ENCODE measurements around the gene CCDC152. TPM values are rescaled to one million over a fixed set of nuclear protein-coding genes. Genes with fewer than 3 reads are reported as not detected.

CCDC152 gene
- polyA plus RNA-seq, 3 donors = 0.09 to 0.18 (median 0.09) TPM

GRCh38 chr5:42800748-42801330, 44.2 kb downstream of the CCDC152 start:
- H3K36me3 ChIP-seq (replicated peaks in 1 of 2; ENCODE audit: control insufficient read depth in 1 of 2, insufficient read depth in 2 of 2, low read length in 2 of 2) = no peaks in the 10 kb centered on the region

GRCh38 chr5:42801516-42802166, 45.0 kb downstream of the CCDC152 start:
- H3K36me3 ChIP-seq (replicated peaks in 1 of 2; ENCODE audit: control insufficient read depth in 1 of 2, insufficient read depth in 2 of 2, low read length in 2 of 2) = no peaks in the 10 kb centered on the region
- no peaks in the 10 kb centered on the region for H4K20me1 ChIP-seq (ENCODE audit: insufficient read depth, low read length)
- Mint-ChIP-seq H3K27me3 (ENCODE audit: low read depth in 3 of 3) (no peaks in the 10 kb centered on the region), H3K9me3 (peaks cover 0 to 4% (median 3%) of the 10 kb centered on the region in 7 donors), H3K27ac (no peak overlapping the region), H3K4me3 (no peak overlapping the region), H3K36me3 (peaks cover 0 to 1% of the 10 kb centered on the region in 2 donors), H3K4me1 (peaks cover 4% of the 10 kb centered on the region)
- H2AFZ ChIP-seq (ENCODE audit: insufficient read depth, low read depth, low read length, poor library complexity, severe bottlenecking) = no peak overlapping the region
- 100% methylated on average over 3 of the region's 6 CpGs for WGBS (ENCODE audit: insufficient coverage)
- intact Hi-C loops (cut with micrococcal nuclease) = no loop called here
- no peak for DNase-seq
- H3K4me3 ChIP-seq (replicated peaks in 1 of 3; ENCODE audit: low read depth in 2 of 3, low read length in 3 of 3) = no peak overlapping the region
- H3K27me3 ChIP-seq (ENCODE audit: control insufficient read depth in 2 of 2, insufficient read depth in 2 of 2, low read length in 2 of 2) = no peaks in the 10 kb centered on the region
- no peaks in the 10 kb centered on the region for H3K79me2 ChIP-seq (ENCODE audit: insufficient read depth, low read length)
- H3K9me3 ChIP-seq (replicated peaks in 1 of 2; ENCODE audit: control insufficient read depth in 1 of 2, insufficient read depth in 1 of 2, low read length in 2 of 2) = no peaks in the 10 kb centered on the region
- H3K27ac ChIP-seq (ENCODE audit: low read depth in 1 of 2, low read length in 2 of 2) = no peak overlapping the region
- TF ChIP-seq CTCF (IDR thresholded peaks at IDR 0.05) = no peak
- no peak overlapping the region for H3K9ac ChIP-seq (ENCODE audit: insufficient read depth, low read length, poor library complexity, severe bottlenecking)
- H3K4me2 ChIP-seq (replicated peaks; ENCODE audit: extremely low read depth, low read length, poor library complexity, severe bottlenecking) = no peak overlapping the region
- H3K4me1 ChIP-seq (ENCODE audit: control insufficient read depth in 1 of 2, insufficient read depth in 2 of 2, low read length in 2 of 2) = no peaks in the 10 kb centered on the region

More at GRCh38 chr5:42800748-42801330, 44.2 kb downstream of the CCDC152 start:
- Mint-ChIP-seq H3K9me3 (peaks cover 0 to 4% (median 3%) of the 10 kb centered on the region in 7 donors), H3K4me3 (no peak overlapping the region), H3K36me3 (peaks cover 0 to 1% of the 10 kb centered on the region in 2 donors), H3K27ac (no peak overlapping the region), H3K27me3 (ENCODE audit: low read depth in 3 of 3) (no peaks in the 10 kb centered on the region), H3K4me1 (no peaks in the 10 kb centered on the region)
- no peaks in the 10 kb centered on the region for H3K27me3 ChIP-seq (ENCODE audit: control insufficient read depth in 2 of 2, insufficient read depth in 2 of 2, low read length in 2 of 2)
- no peak for DNase-seq
- no peak overlapping the region for H3K9ac ChIP-seq (ENCODE audit: insufficient read depth, low read length, poor library complexity, severe bottlenecking)
- no peak overlapping the region for H3K27ac ChIP-seq (ENCODE audit: low read depth in 1 of 2, low read length in 2 of 2)
- no peaks in the 10 kb centered on the region for H3K9me3 ChIP-seq (replicated peaks in 1 of 2; ENCODE audit: control insufficient read depth in 1 of 2, insufficient read depth in 1 of 2, low read length in 2 of 2)
- H3K4me1 ChIP-seq (ENCODE audit: control insufficient read depth in 1 of 2, insufficient read depth in 2 of 2, low read length in 2 of 2) = no peaks in the 10 kb centered on the region
- H3K79me2 ChIP-seq (ENCODE audit: insufficient read depth, low read length) = no peaks in the 10 kb centered on the region
- no peak for TF ChIP-seq CTCF (IDR thresholded peaks at IDR 0.05)
- 95% methylated on average over 6 of the region's 8 CpGs for WGBS (ENCODE audit: insufficient coverage)
- intact Hi-C loops (cut with micrococcal nuclease) = no loop called here
- H2AFZ ChIP-seq (ENCODE audit: insufficient read depth, low read depth, low read length, poor library complexity, severe bottlenecking) = no peak overlapping the region
- no peaks in the 10 kb centered on the region for H4K20me1 ChIP-seq (ENCODE audit: insufficient read depth, low read length)
- no peak overlapping the region for H3K4me2 ChIP-seq (replicated peaks; ENCODE audit: extremely low read depth, low read length, poor library complexity, severe bottlenecking)
- H3K4me3 ChIP-seq (replicated peaks in 1 of 3; ENCODE audit: low read depth in 2 of 3, low read length in 3 of 3) = no peak overlapping the region

All from CD14-positive monocyte (primary cell).